GM12892 (cell line): ENCODE results near the gene PLXNB2.

Experiments used
- POLR2AphosphoS5 ChIP-seq: IDR thresholded peaks from 2 replicates; pipeline ENCODE4 v1.6.1; 2011; ENCODE audit warnings: low read depth, low read length, control low read depth
- TAF1 ChIP-seq: IDR thresholded peaks from 2 replicates; pipeline ENCODE4 v1.6.1; 2011; ENCODE audit warnings: low read depth, mild to moderate bottlenecking, control low read depth, low read length, borderline replicate concordance

DNA sequence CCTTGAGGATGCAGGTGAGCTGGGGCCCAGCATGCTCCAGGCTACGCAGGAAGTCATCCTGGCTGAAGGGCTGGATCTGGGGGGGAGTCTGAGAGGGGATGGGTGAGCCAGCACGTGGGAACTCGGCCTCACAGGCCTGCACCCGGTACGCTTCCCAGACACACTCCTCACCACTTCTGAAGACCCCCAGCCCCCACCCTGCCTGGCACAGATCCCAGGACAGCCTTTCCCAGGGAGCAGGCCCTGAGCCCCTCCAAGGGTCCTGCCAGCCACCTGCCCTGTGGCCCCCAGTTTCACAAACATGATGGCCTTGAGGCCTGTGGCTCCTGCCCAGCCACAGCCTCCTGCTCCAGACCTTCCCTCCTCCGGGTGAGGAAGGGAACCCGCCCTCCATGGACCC, 5.6 kb upstream of the PLXNB2 start:
- TF ChIP-seq POLR2AphosphoS5 = no peak
- TF ChIP-seq TAF1 = no peak
